Inflammatory macrophage treated with lipopolysaccharide for 4 hours (primary cell): Measurements from ENCODE around the gene ADAM22.

Experiments used
- DNase-seq: peaks from one replicate; pipeline ENCODE4 v3.0.0-alpha.2; 2020

ADAM22 gene

GRCh38 chr7:88169717-88170320 lies 235.8 kb downstream of the ADAM22 start:
- DNase-seq = peak; percentile 13

GRCh38 chr7:88172842-88173241 lies 238.8 kb downstream of the ADAM22 start:
- peak; percentile 51 for DNase-seq

- no peak for DNase-seq
Measured at GRCh38 chr7:88176190-88176589, 242.1 kb downstream of the ADAM22 start.

GRCh38 chr7:88183051-88183450 lies 249.0 kb downstream of the ADAM22 start:
- no peak for DNase-seq

- no peak for DNase-seq
Measured at GRCh38 chr7:88184848-88185304, 250.8 kb downstream of the ADAM22 start.

GRCh38 chr7:88185650-88186049 lies 251.6 kb downstream of the ADAM22 start:
- DNase-seq = no peak

- no peak for DNase-seq
Measured at GRCh38 chr7:88191911-88192310, 257.9 kb downstream of the ADAM22 start.

- no peak for DNase-seq
Measured at GRCh38 chr7:88200261-88200660, 266.2 kb downstream of the ADAM22 start.

- no peak for DNase-seq
Measured at GRCh38 chr7:88200789-88201188, 266.7 kb downstream of the ADAM22 start.

GRCh38 chr7:88201305-88201704 lies 267.3 kb downstream of the ADAM22 start:
- DNase-seq = no peak

- DNase-seq = no peak
Measured at GRCh38 chr7:88202278-88202677, 268.2 kb downstream of the ADAM22 start.

- no peak for DNase-seq
Measured at GRCh38 chr7:88202799-88203198, 268.7 kb downstream of the ADAM22 start.

- DNase-seq = no peak
Measured at GRCh38 chr7:88203401-88203800, 269.4 kb downstream of the ADAM22 start.

GRCh38 chr7:88204525-88205110 lies 270.6 kb downstream of the ADAM22 start:
- DNase-seq = no peak

GRCh38 chr7:88205179-88205578 lies 271.1 kb downstream of the ADAM22 start:
- DNase-seq = no peak

GRCh38 chr7:88206254-88206653 lies 272.2 kb downstream of the ADAM22 start:
- DNase-seq = no peak

- DNase-seq = no peak
Measured at GRCh38 chr7:88208521-88208920, 274.5 kb downstream of the ADAM22 start.

- no peak for DNase-seq
Measured at GRCh38 chr7:88212918-88213317, 278.9 kb downstream of the ADAM22 start.

- DNase-seq = no peak
Measured at GRCh38 chr7:88214456-88214855, 280.4 kb downstream of the ADAM22 start.

- DNase-seq = no peak
Measured at GRCh38 chr7:88215295-88215694, 281.2 kb downstream of the ADAM22 start.

- no peak for DNase-seq
Measured at GRCh38 chr7:88216276-88216675, 282.2 kb downstream of the ADAM22 start.

- DNase-seq = no peak
Measured at GRCh38 chr7:88217675-88218428, 283.8 kb downstream of the ADAM22 start.

- peak; percentile 92 for DNase-seq
Measured at GRCh38 chr7:88218429-88218745, 284.3 kb downstream of the ADAM22 start.

- peak; percentile 90 for DNase-seq
Measured at GRCh38 chr7:88218836-88219605, 285.0 kb downstream of the ADAM22 start.
